Measurements from ENCODE around the gene NIPBL.
"Not testable (repeated sequence)": the region's sequence is repeated elsewhere in the genome, so short reads cannot be mapped to it uniquely, and the experiment has no call there.

Gene NIPBL

DNA sequence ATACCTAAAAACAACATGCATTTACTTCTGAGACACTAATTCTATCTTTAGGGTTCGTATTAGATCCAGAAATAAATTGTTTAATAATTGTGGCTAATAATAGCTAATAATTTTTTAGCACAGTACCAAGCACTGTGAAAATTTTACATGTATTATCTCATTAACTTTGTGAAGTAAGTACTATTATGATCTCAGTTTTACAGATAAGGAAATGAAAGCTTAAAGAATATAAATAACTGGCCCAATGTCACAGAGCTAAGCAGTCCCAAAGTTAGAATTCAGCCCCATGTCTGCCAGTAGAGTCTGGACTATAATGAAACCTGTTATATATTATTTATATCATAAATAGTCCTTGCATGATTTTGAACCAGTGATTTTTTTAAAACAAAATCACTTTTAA, 163.3 kb downstream of the NIPBL start:
- DNase-seq: no peak

- DNase-seq: no peak
Observed at GRCh38 chr5:37043693-37044092, 167.1 kb downstream of the NIPBL start.

GRCh38 chr5:37044120-37044519, 167.6 kb downstream of the NIPBL start:
- no peak for DNase-seq

GRCh38 chr5:37045703-37046102, 169.1 kb downstream of the NIPBL start:
- no peak for DNase-seq

DNA sequence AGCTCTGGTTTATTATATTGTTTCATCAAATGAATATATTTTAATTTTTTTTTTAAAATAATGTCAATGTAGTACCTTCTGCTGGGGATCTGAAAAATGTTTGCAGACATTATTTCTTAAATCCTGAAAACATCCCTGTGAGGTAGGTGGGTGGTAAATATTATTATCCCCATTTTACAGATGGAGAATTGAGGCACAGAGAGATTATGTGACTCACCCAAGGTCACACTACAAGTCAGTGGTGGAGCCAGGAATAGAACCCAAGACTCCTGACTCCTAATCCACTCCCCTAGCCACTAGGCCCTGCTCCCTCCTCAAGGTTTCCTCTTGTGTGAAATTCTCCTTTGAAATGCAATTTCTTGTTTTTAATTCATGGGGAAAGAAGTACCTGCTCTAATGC, 171.4 kb downstream of the NIPBL start:
- no peak for DNase-seq

GRCh38 chr5:37054391-37054790, 177.8 kb downstream of the NIPBL start:
- no peak for DNase-seq

DNA sequence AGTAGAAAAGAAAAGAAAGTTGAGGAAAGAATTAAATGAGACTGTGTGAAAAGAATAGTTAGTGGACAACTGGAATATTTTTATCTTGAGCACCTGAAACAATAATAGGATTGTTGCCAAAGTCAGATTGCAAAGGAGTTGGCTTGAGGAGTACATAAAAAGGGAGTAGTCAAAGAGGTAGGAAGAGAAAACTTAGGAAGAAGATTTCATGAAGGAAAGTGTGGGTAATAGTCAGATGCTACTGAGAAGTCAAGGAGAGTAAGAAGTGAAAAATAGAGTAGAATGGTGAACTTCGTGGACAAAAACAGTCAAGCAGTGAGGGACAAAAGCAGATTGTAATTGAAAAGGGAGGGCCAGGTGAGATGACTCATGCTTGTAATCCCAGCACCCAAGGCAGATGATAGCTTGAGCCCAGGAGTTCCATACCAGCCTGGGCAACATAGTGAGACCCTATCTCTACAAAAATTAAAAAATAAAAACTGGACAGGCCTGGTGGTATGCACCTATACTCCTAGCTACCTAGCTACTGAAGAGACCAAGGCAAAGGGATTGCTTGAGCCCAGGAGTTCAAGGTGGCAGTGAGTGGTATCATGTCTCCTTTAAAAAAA, 178.9 kb downstream of the NIPBL start:
- DNase-seq: no peak

- DNase-seq: no peak
Observed at GRCh38 chr5:37056762-37057161, 180.2 kb downstream of the NIPBL start.

DNA sequence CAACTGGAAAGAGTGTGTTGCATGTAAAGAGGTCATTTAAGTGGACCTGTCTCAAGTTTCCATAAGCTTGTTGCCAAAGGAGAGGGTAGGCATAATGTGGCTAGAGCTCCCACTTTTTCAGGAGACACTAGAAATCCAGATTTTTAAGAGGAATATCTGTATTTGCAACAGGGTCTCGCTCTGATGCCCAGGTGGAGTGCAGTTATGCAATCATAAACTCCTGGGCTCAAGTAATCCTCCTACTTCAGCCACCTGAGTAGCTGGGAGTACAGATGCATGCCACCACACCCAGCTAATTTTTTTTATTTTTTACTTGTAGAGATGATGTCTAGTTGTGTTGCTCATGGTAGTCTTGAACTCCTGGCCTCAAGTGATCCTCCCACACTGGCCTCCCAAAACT, 183.5 kb downstream of the NIPBL start:
- DNase-seq: no peak

GRCh38 chr5:37063739-37064138, 187.2 kb downstream of the NIPBL start:
- DNase-seq: no peak

DNA sequence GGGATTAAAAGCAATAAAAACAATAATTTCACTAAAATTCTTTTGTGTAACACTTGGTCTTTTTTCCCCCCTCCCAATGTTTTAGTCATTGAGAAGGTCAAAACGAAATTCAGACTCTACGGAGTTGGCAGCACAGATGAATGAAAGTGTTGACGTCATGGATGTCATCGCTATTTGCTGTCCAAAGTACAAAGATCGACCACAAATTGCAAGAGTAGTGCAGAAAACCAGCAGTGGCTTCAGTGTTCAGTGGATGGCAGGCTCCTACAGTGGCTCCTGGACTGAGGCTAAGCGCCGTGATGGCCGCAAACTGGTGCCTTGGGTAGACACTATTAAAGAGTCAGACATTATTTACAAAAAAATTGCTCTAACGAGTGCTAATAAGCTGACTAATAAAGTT, 187.9 kb downstream of the NIPBL start:
- no peak for DNase-seq

DNA sequence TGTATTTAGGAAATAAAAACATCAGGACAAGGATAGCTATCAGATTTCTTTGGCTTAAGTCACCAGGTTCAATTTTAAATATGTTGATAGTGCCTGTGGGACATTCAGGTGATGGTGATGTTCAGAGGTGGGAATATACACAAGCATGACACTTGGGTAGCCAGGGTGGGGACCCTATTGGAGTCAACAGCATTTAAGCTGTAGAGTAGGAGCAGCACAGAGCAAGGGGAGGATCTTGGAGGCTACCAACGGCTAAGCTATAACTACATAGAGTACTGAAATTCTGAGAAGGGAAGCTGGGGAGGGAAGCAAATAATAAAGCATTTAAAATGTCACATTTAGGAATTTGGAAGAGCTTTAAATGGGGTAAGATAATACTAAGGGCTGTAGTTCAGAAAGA, 194.9 kb downstream of the NIPBL start:
- DNase-seq: no peak

- no peak for DNase-seq
Observed at GRCh38 chr5:37071901-37072581, 195.5 kb downstream of the NIPBL start.

DNA sequence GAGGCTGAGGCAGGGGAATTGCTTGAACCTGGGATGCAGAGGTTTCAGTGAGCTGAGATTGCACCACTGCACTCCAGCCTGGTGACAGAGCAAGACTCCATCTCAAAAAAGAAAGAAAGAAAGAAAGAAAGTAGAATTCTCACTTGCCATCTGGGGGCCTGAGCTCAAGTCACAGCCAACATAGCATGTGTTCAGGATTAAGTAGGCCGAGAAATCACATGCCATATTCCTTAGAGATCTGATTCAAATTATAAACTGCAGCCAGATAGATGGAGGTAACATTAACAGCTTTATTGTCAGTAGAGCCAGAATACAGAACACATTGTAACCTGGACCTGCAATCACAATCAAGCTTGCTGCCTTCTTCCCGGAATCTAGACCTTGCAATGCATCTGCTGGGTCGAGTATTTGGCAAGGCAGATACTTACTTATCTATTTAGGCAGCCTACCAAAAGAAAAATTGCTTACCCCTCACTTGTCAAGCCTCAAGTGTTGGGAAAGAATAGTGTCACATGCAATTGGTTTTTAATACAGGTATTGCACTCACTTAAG, 198.9 kb downstream of the NIPBL start:
- DNase-seq: no peak

DNA sequence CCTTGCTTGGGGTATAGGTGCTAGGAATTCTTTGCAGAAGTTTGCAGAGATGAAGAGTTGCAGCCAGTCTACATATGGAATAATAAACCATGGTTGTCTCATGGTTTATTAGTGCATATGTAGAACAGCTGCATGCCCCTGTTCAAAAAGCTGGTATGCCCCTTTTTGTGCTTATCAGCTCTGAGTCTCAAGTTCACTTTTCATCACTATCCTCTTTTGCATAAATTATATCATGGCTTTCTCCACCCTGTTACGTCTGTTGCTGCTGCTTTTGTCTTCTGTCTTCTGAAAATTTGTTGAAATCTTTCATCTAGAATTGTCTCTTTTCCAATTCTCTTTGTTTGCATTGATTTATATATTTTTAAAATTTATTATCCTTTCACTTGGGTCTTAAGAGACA, 200.6 kb downstream of the NIPBL start:
- no peak for DNase-seq

GRCh38 chr5:37080697-37081096, 204.1 kb downstream of the NIPBL start:
- DNase-seq: no peak

DNA sequence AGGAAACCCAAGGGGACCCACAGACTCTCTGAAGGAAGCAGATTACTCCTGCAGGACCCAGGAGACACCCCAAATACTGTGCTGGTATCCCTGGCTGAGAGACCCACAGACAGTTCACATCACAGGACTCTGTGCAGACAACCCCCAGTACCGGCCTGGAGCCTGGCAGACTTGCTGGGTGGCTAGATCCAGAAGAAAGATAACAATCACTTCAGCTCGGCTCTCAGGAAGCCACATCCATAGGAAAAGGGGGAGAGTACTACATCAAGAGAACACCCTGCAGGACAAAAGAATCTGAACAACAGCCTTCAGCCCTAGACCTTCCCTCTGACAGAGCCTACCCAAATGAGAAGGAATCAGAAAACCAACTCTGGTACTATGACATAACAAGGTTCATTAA, 206.4 kb downstream of the NIPBL start:
- not testable (repeated sequence) for DNase-seq

DNA sequence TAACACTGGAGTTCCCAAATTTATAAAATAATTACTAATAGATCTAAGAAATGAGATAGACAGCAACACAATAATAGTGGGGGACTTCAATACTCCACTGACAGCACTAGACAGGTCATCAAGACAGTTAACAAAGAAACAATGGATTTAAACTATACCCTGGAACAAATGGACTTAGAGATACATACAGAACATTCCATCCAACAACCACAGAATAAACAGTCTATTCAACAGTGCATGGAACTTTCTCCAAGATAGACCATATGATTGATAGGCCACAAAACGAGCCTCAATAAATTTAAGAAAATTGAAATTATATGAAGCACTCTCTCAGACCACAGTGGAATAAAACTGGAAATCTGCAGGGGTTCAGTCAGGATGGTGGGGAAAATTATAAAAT, 209.5 kb downstream of the NIPBL start:
- DNase-seq: not testable (repeated sequence)

DNA sequence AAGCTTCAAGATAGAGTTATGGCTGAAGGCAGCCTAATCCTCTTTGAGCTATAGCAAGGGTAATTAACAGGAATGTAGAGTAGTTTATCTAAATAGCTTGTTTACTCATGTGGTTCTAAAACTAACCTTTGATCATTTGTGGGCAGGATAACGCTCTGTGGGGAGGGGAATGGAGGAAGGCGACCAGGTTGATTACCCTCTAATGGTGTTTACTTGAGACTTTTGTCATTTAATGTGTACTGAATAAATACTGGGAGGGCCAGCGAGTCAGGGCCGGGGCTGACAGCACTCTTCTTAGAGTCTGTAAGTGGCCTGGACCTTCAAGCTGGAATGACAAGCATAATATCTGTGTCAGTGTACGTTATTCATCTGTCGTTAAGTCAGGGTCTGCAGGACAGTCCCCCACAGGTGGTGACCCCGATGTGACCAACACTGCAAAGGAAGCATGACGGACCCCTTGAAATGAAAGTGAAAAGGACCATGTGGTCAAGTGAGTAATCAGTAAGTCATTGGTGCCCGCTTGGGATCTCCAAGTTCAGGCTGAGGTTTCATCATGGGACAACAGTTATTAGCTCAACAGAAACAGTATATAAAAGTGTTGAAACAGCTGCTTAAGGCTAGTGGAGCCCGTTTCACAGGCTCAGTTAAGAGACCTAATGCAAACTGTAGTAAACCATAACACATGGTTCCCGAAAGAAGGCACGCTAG, 210.1 kb downstream of the NIPBL start:
- DNase-seq: no peak

- DNase-seq: no peak
Observed at GRCh38 chr5:37088009-37088408, 211.4 kb downstream of the NIPBL start.

DNA sequence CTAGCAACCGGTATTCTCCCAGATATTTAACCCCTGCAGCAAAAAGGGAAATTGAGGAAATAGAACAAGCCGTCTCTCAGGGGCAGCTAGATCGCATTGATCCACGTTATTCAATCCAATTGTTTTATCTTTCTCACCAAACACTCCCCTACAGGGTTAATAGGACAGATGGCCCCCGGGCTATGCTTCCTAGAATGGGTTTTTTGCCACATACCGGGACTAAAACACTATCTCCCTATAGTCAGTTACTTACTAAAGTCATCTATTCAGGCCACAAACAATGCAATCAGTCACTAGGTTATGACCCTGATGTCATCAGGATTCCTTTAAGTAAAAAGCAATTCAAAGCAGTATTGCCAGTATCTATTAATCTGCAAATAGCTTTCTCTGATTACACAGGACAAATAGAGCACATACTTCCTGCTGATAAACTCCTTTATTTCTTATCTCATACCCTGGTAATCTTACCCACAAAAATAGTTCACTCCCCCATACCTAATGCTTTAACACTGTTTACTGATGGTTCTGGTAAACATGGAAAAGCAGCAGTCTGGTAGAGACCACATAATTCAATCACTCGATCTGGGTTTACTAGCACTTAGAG, 213.7 kb downstream of the NIPBL start:
- no peak for DNase-seq

DNA sequence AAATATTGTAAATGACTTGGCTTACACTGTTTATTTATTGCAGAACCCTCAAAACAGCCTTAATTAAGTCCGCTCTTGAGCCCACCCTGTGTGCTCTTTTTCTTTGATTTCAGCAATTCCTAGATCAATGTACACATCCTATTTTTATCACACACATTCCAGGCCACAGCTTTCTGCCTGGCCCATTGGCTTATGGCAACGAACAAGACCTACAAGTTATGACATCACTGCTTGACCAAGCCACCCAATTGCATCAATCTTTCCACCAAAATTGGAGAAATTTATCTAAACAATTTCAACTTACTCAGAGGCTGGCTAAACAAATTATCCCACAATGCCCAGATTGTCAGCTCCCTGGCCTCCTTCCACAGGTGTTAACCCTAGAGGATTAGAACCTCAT, 214.2 kb downstream of the NIPBL start:
- DNase-seq: no peak

GRCh38 chr5:37093795-37094194, 217.2 kb downstream of the NIPBL start:
- not testable (repeated sequence) for DNase-seq

DNA sequence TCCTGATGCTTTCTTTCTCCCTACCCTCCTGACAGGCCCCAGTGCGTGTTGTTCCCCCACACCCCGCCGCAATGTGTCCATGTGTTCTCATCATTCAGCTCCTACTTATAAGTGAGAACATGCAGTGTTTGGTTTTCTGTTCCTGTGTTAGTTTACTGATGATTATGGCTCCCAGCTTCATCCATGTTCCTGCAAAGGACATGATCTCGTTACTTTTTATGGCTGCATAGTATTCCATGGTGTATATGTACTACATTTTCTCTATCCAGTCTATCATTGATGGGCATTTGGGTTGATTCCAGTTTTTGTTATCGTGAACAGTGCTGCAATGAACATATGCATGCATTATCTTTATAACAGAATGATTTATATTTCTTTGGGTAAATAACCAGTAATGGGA, 222.7 kb downstream of the NIPBL start:
- DNase-seq: not testable (repeated sequence)
